Measurements from ENCODE around the gene ZNF594. TPM values are rescaled to one million over a fixed set of nuclear protein-coding genes. Genes with fewer than 3 reads are reported as not detected.
"Not testable (repeated sequence)": the region's sequence is repeated elsewhere in the genome, so short reads cannot be mapped to it uniquely, and the experiment has no call there.

The ZNF594 gene
- total RNA-seq, 4 donors from 2014 or later, result 19.6 to 37.2 (median 25.6) TPM

DNA sequence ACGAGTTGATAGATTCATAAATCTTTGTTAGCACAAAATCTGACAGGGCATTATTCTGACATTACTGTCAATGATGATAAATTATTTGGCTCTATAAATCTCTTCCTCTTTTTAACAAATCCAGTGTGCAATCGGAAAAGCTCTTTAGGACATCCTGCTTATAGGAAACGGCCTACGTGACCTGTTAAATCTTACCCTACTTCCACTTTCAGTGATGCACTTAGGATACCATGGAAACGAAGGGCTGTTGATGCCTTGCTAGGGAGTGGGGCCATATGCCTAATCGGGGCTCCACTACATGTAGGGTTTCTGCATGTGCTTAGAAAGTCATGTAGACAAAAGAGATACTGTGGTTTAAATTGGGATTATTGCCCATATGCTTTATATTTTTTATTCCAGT lies 27.2 kb downstream of the ZNF594 start:
- Histone ChIP-seq H3K36me3 (no peaks in the 10 kb centered on the region), H3K9me3 (no peaks in the 10 kb centered on the region), H3K4me1 (no peaks in the 10 kb centered on the region), H3K4me3 (no peak overlapping the region), H3K27me3 (no peaks in the 10 kb centered on the region), H3K27ac (no peak overlapping the region)
- no peak for DNase-seq (ENCODE audit: low spot score in 2 of 2)
- TF ChIP-seq, protein P1, sequence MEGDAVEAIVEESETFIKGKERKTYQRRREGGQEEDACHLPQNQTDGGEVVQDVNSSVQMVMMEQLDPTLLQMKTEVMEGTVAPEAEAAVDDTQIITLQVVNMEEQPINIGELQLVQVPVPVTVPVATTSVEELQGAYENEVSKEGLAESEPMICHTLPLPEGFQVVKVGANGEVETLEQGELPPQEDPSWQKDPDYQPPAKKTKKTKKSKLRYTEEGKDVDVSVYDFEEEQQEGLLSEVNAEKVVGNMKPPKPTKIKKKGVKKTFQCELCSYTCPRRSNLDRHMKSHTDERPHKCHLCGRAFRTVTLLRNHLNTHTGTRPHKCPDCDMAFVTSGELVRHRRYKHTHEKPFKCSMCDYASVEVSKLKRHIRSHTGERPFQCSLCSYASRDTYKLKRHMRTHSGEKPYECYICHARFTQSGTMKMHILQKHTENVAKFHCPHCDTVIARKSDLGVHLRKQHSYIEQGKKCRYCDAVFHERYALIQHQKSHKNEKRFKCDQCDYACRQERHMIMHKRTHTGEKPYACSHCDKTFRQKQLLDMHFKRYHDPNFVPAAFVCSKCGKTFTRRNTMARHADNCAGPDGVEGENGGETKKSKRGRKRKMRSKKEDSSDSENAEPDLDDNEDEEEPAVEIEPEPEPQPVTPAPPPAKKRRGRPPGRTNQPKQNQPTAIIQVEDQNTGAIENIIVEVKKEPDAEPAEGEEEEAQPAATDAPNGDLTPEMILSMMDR (IDR thresholded peaks at IDR 0.05), result no peak
- TF ChIP-seq POLR2A (IDR thresholded peaks at IDR 0.05), result no peak
- no peak for TF ChIP-seq EP300 (IDR thresholded peaks at IDR 0.05)
- WGBS, 2 donors, result 70 to 82% methylated on average over 6 of the region's 6 CpGs

DNA sequence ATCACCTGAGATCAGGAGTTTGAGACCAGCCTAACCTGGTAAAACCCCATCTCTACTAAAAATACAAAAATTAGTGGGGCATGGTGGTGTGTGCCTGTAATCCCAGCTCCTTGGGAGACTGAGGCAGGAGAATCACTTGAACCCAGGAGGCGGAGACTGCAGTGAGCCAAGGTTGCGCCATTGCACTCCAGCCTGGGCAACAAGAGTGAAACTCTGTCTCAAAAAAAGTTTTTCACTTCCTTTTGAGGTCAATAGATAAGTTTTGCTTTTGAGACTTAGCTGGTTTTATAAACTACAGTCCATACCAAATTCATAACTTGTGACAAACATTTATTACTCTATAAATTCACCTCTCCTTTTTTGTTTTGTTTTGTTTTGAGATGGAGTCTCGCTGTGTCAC lies 29.9 kb downstream of the ZNF594 start:
- H3K36me3 ChIP-seq; H3K4me3 ChIP-seq; H3K9me3 ChIP-seq; DNase-seq (ENCODE audit: low spot score in 2 of 2); H3K27ac ChIP-seq; H3K27me3 ChIP-seq; H3K4me1 ChIP-seq: not testable (repeated sequence)
- WGBS, 2 donors, result 84 to 85% methylated on average over 3 of the region's 3 CpGs

DNA sequence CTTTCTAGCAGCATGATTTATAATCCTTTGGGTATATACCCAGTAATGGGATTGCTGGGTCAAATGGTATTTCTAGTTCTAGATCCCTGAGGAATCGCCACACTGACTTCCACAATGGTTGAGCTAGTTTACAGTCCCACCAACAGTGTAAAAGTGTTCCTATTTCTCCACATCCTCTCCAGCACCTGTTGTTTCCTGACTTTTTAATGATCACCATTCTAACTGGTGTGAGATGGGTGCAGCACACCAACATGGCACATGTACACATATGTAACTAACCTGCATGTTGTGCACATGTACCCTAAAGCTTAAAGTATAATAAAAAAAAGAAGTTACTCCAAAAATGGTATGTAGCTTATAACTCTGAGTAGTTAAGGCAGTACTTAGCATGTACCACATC lies 31.0 kb downstream of the ZNF594 start:
- 67 to 100% methylated on average over 1 of the region's 1 CpG for WGBS, 2 donors
- H3K9me3 ChIP-seq; H3K27ac ChIP-seq; H3K27me3 ChIP-seq; H3K4me1 ChIP-seq; H3K36me3 ChIP-seq; H3K4me3 ChIP-seq; DNase-seq (ENCODE audit: low spot score in 2 of 2): not testable (repeated sequence)

DNA sequence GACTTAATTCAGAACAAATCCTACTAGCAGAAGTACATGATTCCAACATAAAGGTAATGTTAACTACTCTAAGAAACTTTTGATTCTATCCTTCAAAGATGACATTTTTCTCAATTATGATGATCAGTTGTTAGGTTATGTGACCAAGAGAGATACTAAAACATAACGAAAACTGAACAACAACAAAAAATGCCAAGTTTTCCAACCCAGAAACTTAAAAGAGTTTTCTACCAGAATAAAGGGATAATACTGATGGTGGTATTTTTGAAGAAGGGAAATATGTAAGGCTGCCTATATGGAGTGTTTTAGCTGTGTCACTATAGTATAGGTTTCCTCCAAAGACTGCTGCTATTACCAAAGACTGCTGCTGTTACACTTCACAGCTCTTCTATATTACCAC lies 45.5 kb downstream of the ZNF594 start:
- 50 to 87% methylated on average over 1 of the region's 1 CpG for WGBS, 2 donors
- H3K27ac ChIP-seq; H3K36me3 ChIP-seq; H3K4me3 ChIP-seq; DNase-seq (ENCODE audit: low spot score in 2 of 2); H3K9me3 ChIP-seq; H3K27me3 ChIP-seq; H3K4me1 ChIP-seq: not testable (repeated sequence)

DNA sequence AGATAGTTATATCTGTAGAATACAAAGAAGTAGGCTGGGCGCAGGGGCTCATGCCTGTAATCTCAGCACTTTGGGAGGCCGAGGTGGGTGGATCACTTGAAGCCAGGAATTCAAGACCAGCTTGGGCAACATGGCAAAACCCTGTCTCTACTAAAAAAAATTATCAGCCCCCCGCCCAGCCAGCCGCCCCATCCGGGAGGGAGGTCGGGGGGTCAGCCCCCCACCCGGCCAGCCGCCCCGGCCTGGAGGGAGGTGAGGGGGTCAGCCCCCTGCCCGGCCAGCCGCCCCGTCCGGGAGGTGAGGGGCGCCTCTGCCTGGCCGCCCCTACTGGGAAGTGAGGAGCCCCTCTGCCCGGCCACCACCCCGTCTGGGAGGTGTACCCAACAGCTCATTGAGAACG lies 48.8 kb downstream of the ZNF594 start:
- not testable (repeated sequence) for H3K36me3 ChIP-seq; H3K4me3 ChIP-seq; H3K9me3 ChIP-seq; H3K27me3 ChIP-seq; DNase-seq (ENCODE audit: low spot score in 2 of 2); H3K4me1 ChIP-seq; H3K27ac ChIP-seq
- WGBS, 2 donors, result 70 to 87% methylated on average over 5 to 7 of the region's 18 CpGs

DNA sequence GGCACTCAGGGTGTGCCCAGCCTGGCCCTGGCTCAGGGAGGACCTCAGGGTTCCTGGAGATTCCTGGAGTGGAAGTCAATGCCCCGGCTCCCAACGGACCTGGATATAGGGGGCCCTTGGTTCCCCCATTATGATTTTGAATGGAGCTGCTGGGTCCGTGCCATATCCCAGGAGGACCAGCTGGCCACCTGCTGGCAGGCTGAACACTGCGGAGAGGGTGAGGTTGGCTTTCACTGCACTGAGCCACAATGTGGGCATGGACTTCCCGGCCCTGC lies 52.3 kb downstream of the ZNF594 start:
- H3K27ac ChIP-seq, result no peak overlapping the region
- no peaks in the 10 kb centered on the region for H3K27me3 ChIP-seq
- no peak overlapping the region for H3K4me3 ChIP-seq
- no peaks in the 10 kb centered on the region for H3K9me3 ChIP-seq
- no peaks in the 10 kb centered on the region for H3K36me3 ChIP-seq
- 92 to 100% methylated on average over 2 to 4 of the region's 5 CpGs for WGBS, 2 donors
- DNase-seq (ENCODE audit: low spot score in 2 of 2), result no peak
- H3K4me1 ChIP-seq, result no peaks in the 10 kb centered on the region
- TF ChIP-seq EP300 (IDR thresholded peaks at IDR 0.05) (no peak), POLR2A (IDR thresholded peaks at IDR 0.05) (no peak)
- TF ChIP-seq, protein P1 (IDR thresholded peaks at IDR 0.05), result no peak

DNA sequence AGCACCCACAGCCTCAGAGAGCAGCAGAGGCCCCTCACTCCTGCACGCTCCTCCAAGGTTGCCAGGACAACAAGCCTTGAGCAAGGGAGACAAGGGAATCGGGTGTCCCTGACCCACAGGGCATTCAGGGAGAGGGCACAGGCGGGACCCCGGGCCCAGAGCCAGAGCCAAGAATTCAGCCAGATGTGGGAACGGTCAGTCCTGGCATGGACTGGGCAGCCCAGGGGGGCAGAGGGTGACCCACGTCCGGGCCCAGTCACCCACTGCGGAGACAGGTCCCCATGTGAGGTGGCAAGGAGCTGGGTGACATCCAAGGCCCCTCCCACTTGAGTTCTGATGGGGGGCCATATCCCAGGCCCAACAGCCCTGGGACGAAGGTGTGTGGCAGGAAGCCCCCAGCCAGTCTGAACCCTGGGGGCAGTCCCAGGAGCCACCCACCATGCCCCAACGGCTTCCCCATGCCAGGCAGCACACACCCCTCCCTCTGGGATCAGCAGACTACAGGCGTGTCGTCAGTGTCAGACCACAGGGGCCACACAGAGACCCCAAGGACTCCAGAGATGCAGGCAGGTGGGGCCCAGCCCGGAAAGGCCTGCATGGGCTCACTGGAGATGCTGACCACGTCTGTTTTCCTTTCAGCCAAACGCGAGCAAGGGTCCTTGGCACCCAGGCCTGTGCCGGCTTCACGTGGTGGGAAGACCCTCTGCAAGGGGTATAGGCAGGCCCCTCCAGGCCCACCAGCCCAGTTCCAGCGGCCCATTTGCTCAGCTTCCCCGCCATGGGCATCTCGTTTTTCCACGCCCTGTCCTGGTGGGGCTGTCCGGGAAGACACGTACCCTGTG lies 52.8 kb downstream of the ZNF594 start:
- Histone ChIP-seq H3K27me3 (no peaks in the 10 kb centered on the region), H3K27ac (no peak overlapping the region), H3K9me3 (no peaks in the 10 kb centered on the region), H3K36me3 (no peaks in the 10 kb centered on the region), H3K4me1 (no peaks in the 10 kb centered on the region), H3K4me3 (no peak overlapping the region)
- WGBS, 2 donors, result 83 to 87% methylated on average over 9 to 21 of the region's 24 CpGs
- TF ChIP-seq POLR2A (IDR thresholded peaks at IDR 0.05) (no peak), EP300 (IDR thresholded peaks at IDR 0.05) (no peak)
- TF ChIP-seq, protein P1 (IDR thresholded peaks at IDR 0.05), result no peak
- DNase-seq (ENCODE audit: low spot score in 2 of 2), result no peak

DNA sequence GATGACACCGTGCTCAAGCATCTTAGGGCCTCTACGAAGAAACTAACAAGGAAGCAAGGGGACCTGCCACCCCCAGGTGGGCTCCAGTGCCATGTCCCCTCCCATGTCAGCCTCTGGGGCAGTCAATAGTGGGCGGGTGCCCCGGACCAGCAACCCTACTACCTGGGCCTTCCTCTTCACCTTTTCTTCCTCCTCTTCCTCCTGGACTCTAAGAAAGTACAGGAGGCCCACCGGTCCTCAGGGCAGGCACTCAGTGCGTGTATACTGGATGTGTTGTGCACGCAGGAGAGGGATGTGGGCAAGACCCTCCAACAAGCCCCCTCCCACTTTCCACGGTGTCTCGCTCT lies 53.5 kb downstream of the ZNF594 start:
- H3K9me3 ChIP-seq; H3K4me1 ChIP-seq; H3K4me3 ChIP-seq; DNase-seq (ENCODE audit: low spot score in 2 of 2); H3K27me3 ChIP-seq; H3K36me3 ChIP-seq; H3K27ac ChIP-seq: not testable (repeated sequence)
- WGBS, 2 donors, result 90 to 93% methylated on average over 9 of the region's 9 CpGs

DNA sequence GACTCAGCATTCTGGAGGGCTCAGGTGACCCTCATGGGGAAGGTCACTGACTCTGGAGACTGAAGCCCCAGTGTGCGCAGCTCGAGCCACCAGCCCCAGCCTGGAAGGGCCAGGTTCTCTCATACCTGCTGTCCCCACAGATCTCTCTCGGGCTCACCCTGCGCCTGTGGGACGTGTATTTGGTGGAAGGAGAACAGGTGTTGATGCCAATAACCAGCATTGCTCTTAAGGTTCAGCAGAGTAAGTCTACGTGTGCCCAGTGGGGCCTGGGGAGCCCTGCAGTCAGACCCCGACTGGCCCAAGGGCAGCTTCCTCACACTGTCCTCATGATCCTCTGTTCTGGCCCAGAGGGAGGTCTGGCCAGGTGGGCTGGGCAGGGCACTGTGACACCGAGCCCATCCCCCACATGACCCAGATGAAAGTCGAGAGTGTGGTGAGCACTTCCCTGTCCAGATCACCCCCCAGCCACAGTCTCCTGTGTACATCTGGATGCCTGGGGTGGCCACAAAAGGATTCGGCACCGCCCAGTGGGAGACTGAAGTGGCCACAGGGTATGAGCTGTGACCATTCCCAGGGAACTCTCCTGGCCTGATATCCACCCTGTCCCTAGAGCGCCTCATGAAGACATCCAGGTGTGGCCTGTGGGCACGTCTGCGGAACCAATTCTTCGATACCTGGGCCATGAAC lies 54.0 kb downstream of the ZNF594 start:
- not testable (repeated sequence) for H3K4me1 ChIP-seq

DNA sequence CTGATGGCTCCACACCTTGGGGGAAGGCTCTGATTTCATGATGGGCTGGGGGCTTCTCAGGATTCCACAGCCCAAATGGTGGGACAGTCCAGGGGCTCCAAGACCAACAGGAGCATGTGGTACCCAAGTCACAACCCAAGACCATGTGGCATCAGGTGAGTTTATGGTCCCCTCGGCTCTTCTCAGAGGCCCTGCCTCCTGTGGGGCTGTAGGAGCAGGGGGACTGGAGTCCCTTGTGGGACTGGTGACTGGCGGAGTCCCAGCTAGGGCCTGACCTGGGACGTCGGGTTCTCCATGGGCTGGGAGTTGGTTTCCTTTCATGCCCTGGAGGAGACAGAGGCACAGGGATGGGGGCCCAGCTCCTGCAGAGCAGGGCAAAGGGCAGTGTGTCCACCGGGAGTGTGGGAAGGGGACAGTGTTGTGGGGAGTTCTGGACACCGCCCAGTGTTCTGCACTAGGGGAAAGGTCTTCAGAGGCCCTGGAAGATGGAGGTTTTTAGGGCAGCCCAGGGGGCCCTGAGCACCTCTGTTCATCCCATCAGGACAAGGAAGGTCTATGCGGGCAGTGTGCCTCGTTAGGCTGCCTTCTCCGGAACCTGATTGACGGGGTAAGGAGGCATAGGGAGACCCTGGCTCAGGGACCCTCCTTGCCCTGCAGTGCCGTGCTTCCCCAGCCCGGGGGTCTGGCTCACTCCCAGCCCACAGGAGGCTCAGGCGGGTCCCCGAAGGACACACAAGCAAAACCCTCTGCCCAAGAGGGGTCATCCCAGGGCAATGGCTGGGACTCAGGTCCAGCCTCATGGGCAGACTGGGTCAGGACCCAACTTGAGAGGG lies 54.9 kb downstream of the ZNF594 start:
- not testable (repeated sequence) for DNase-seq (ENCODE audit: low spot score in 2 of 2)

More for the DNA sequence above, 54.0 kb downstream of the ZNF594 start:
- H3K4me3 ChIP-seq; H3K9me3 ChIP-seq; H3K36me3 ChIP-seq; H3K27ac ChIP-seq; DNase-seq (ENCODE audit: low spot score in 2 of 2); H3K27me3 ChIP-seq: not testable (repeated sequence)
- WGBS, 2 donors, result 90 to 91% methylated on average over 8 to 12 of the region's 15 CpGs

More for the DNA sequence above, 54.9 kb downstream of the ZNF594 start:
- H3K9me3 ChIP-seq, H3K27me3 ChIP-seq, H3K36me3 ChIP-seq, H3K27ac ChIP-seq, H3K4me3 ChIP-seq, H3K4me1 ChIP-seq: not testable (repeated sequence)
- WGBS, 2 donors, result 82 to 85% methylated on average over 12 to 13 of the region's 14 CpGs

Data from tibial nerve (tissue), 4 donors.